CD4-positive, alpha-beta T cell treated with Interleukin-17A for 1 hour (primary cell): ENCODE measurements around the gene KRT16.
A peak's percentile ranks its signal among the peaks of the same experiment; 100 is the strongest.
"Not testable (repeated sequence)": the region's sequence is repeated elsewhere in the genome, so short reads cannot be mapped to it uniquely, and the experiment has no call there.

Source experiments
- DNase-seq: peaks from one replicate; pipeline ENCODE4 v3.0.0-alpha.2; 2020

KRT16 gene

GRCh38 chr17:41581366-41582060 lies 31.1 kb downstream of the KRT16 start:
- no peak for DNase-seq

- no peak for DNase-seq
Observed at GRCh38 chr17:41580687-41581365, 31.7 kb downstream of the KRT16 start.

GRCh38 chr17:41580244-41580575 lies 32.4 kb downstream of the KRT16 start:
- no peak for DNase-seq

- peak; percentile 68 for DNase-seq
Observed at GRCh38 chr17:41579484-41580243, 32.9 kb downstream of the KRT16 start.

GRCh38 chr17:41578971-41579370 lies 33.6 kb downstream of the KRT16 start:
- no peak for DNase-seq

GRCh38 chr17:41578538-41578937 lies 34.0 kb downstream of the KRT16 start:
- no peak for DNase-seq

GRCh38 chr17:41576740-41577139 lies 35.8 kb downstream of the KRT16 start:
- not testable (repeated sequence) for DNase-seq

GRCh38 chr17:41575336-41575735 lies 37.2 kb downstream of the KRT16 start:
- no peak for DNase-seq

GRCh38 chr17:41571561-41572434 lies 40.8 kb downstream of the KRT16 start, which contains the start of gene KRT9:
TSS of gene KRT9 (minus strand) at chr17:41572059. CDS start at chr17:41571992, 67 bp downstream.
- no peak for DNase-seq

GRCh38 chr17:41567317-41567716 lies 45.2 kb downstream of the KRT16 start:
- peak; percentile 24 for DNase-seq

GRCh38 chr17:41565338-41565737 lies 47.2 kb downstream of the KRT16 start:
- no peak for DNase-seq

GRCh38 chr17:41563607-41564170 lies 48.9 kb downstream of the KRT16 start:
- no peak for DNase-seq

GRCh38 chr17:41561554-41561953 lies 51.0 kb downstream of the KRT16 start:
- no peak for DNase-seq
